ENCODE measurements around the gene KLF16. TPM values are rescaled to one million over a fixed set of nuclear protein-coding genes. Genes with fewer than 3 reads are reported as not detected.
"Not testable (repeated sequence)": the region's sequence is repeated elsewhere in the genome, so short reads cannot be mapped to it uniquely, and the experiment has no call there.

The KLF16 gene
- total RNA-seq, 2 experiments from 2014 or later, result 83.8 to 89.2 TPM

DNA sequence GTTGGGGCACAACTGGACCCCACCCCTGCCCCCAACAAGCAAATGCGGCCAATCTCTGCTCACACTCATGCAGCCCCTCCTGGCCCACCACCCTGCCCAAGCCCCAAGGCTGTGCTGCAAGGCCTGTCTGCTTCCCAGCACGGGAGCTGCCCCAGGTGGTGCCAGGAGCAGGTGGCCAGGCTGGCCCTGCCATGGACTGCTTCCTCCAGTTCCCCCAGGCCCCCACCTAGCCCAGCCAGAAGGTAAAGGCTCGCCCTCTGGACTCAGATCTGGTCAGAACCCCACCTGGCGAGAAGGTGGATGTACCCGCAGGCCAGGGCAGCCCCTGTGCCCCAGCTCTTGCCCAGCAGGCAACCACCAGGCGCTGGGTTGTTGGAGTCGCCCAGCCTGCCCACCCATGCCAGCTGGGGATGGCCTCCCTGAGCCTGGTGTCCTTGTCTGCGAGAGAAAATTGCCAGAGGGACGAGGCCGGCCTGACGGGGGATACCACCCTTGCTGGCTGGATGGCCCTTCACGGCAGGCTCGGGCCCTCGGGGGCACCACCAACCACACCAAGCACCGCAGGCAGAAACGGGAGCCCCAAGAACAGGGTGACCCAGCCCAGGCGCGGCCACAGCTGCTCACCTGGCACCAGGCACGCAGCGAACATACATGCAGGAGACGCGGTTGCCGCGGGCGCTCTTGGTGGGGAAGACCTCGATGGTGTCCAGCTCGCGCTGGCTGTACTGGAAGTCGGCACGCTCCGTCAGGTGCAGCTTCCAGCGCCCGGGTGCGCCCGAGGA lies 17.4 kb upstream of the KLF16 start:
- no peak for ATAC-seq (ENCODE audit: poor library complexity)
- Mint-ChIP-seq H3K27me3 (no peaks in the 10 kb centered on the region), H3K4me3 (peak overlapping the region; percentile 54), H3K9me3 (no peaks in the 10 kb centered on the region), H3K4me1 (ENCODE audit: low read depth) (peaks cover 42% of the 10 kb centered on the region), H3K27ac (peak overlapping the region; percentile 62), H3K36me3 (ENCODE audit: low read depth) (peaks cover 41% of the 10 kb centered on the region)
- peaks cover 54% of the 10 kb centered on the region for H3K4me1 ChIP-seq (ENCODE audit: insufficient read depth, low read length)
- TF ChIP-seq, protein P1, sequence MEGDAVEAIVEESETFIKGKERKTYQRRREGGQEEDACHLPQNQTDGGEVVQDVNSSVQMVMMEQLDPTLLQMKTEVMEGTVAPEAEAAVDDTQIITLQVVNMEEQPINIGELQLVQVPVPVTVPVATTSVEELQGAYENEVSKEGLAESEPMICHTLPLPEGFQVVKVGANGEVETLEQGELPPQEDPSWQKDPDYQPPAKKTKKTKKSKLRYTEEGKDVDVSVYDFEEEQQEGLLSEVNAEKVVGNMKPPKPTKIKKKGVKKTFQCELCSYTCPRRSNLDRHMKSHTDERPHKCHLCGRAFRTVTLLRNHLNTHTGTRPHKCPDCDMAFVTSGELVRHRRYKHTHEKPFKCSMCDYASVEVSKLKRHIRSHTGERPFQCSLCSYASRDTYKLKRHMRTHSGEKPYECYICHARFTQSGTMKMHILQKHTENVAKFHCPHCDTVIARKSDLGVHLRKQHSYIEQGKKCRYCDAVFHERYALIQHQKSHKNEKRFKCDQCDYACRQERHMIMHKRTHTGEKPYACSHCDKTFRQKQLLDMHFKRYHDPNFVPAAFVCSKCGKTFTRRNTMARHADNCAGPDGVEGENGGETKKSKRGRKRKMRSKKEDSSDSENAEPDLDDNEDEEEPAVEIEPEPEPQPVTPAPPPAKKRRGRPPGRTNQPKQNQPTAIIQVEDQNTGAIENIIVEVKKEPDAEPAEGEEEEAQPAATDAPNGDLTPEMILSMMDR (IDR thresholded peaks at IDR 0.05), result no peak
- intact Hi-C loops (cut with DNase I, micrococcal nuclease), result loop anchor here in 1 of 2 experiments (5.0 kb wide), 1 partner anchor 206 kb away; no protein-coding TSS in a partner anchor
- ChIA-PET POLR2A (no interaction called here), CTCF (no interaction called here)
- H3K9me3 ChIP-seq (ENCODE audit: control insufficient read depth in 1 of 2, insufficient read depth in 1 of 2, low read length in 2 of 2), result no peaks in the 10 kb centered on the region
- H3K4me3 ChIP-seq (ENCODE audit: low read length), result no peak overlapping the region
- H3K27me3 ChIP-seq (ENCODE audit: control insufficient read depth in 1 of 2, insufficient read depth in 2 of 2, low read length in 2 of 2), result no peaks in the 10 kb centered on the region
- DNase-seq, result peak in 1 of 14 experiments; percentile 29
- H3K27ac ChIP-seq (ENCODE audit: low read depth in 1 of 2, low read length in 2 of 2), result peak overlapping the region in 1 of 2 donors; percentile 59
- H3K36me3 ChIP-seq (ENCODE audit: insufficient read depth, low read length), result peaks cover 12% of the 10 kb centered on the region

GRCh38 chr19:1879982-1880381 lies 16.6 kb upstream of the KLF16 start:
- H3K9me3 ChIP-seq (ENCODE audit: control insufficient read depth in 1 of 2, insufficient read depth in 1 of 2, low read length in 2 of 2); DNase-seq; H3K4me3 ChIP-seq (ENCODE audit: low read length); H3K27me3 Mint-ChIP-seq; H3K9me3 Mint-ChIP-seq; ATAC-seq (ENCODE audit: poor library complexity); H3K27me3 ChIP-seq (ENCODE audit: control insufficient read depth in 1 of 2, insufficient read depth in 2 of 2, low read length in 2 of 2); CTCF ChIA-PET; POLR2A ChIA-PET: not testable (repeated sequence)
- H3K4me3 Mint-ChIP-seq, result peak overlapping the region; percentile 42
- peaks cover 12% of the 10 kb centered on the region for H3K36me3 ChIP-seq (ENCODE audit: insufficient read depth, low read length)
- peak overlapping the region; percentile 62 for H3K27ac Mint-ChIP-seq
- peaks cover 37% of the 10 kb centered on the region for H3K4me1 Mint-ChIP-seq (ENCODE audit: low read depth)
- peaks cover 51% of the 10 kb centered on the region for H3K4me1 ChIP-seq (ENCODE audit: insufficient read depth, low read length)
- peak overlapping the region in 1 of 2 donors; percentile 59 for H3K27ac ChIP-seq (ENCODE audit: low read depth in 1 of 2, low read length in 2 of 2)
- peaks cover 44% of the 10 kb centered on the region for H3K36me3 Mint-ChIP-seq (ENCODE audit: low read depth)
- intact Hi-C loops (cut with DNase I, micrococcal nuclease), result loop anchor here in 1 of 2 experiments (5.0 kb wide), 1 partner anchor 207 kb away; no protein-coding TSS in a partner anchor

DNA sequence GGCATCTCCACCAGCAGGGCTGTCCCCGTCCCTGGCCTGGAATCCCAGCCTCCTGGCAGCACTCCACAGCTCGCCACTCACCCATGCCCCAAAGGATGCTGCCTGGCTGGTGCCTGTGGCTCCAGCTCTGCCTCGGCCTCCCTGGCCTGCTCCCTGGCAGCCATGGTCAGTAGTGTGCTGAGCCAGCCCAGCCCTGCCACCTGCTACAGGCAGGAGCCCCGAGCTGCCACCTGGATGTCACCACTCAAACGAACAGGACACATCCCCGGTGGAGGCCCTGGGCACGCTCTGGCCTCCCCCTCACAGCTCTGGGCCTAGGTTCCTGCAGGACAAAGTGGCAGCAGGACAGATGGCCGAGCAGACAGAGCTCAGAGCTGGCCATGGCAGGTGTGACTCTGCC lies 15.2 kb upstream of the KLF16 start:
- ATAC-seq (ENCODE audit: poor library complexity); DNase-seq; H3K27ac ChIP-seq (ENCODE audit: low read depth in 1 of 2, low read length in 2 of 2); H3K27me3 Mint-ChIP-seq; H3K9me3 ChIP-seq (ENCODE audit: control insufficient read depth in 1 of 2, insufficient read depth in 1 of 2, low read length in 2 of 2); CTCF ChIA-PET; H3K4me3 ChIP-seq (ENCODE audit: low read length); H3K9me3 Mint-ChIP-seq; intact Hi-C loops (cut with DNase I, micrococcal nuclease); POLR2A ChIA-PET; H3K27me3 ChIP-seq (ENCODE audit: control insufficient read depth in 1 of 2, insufficient read depth in 2 of 2, low read length in 2 of 2); H3K27ac Mint-ChIP-seq: not testable (repeated sequence)
- H3K4me3 Mint-ChIP-seq, result peak overlapping the region; percentile 38
- peaks cover 38% of the 10 kb centered on the region for H3K4me1 Mint-ChIP-seq (ENCODE audit: low read depth)
- H3K36me3 Mint-ChIP-seq (ENCODE audit: low read depth), result peaks cover 43% of the 10 kb centered on the region
- peaks cover 14% of the 10 kb centered on the region for H3K36me3 ChIP-seq (ENCODE audit: insufficient read depth, low read length)
- peaks cover 50% of the 10 kb centered on the region for H3K4me1 ChIP-seq (ENCODE audit: insufficient read depth, low read length)

DNA sequence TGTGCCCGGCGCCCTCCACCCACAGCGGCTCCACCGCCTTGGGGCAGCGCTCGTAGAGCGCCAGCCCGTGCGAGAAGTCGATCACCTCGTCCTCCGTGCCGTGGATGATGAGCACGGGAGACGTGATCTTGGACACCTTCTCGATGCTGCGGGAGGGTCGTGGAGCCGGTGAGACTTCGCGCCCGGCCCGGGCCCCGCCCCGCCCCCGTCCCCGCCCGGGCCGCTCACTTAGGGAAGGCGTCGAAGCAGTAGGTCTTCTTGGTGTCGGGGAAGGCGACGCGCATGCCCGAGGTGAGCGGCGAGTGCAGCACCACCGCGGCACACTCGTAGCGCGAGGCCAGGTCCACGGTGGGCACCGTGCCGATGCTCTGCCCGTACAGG lies 13.9 kb upstream of the KLF16 start:
- H3K27ac Mint-ChIP-seq; DNase-seq; H3K4me3 Mint-ChIP-seq; H3K9me3 ChIP-seq (ENCODE audit: control insufficient read depth in 1 of 2, insufficient read depth in 1 of 2, low read length in 2 of 2); H3K9me3 Mint-ChIP-seq; ATAC-seq (ENCODE audit: poor library complexity); H3K4me3 ChIP-seq (ENCODE audit: low read length); H3K27me3 ChIP-seq (ENCODE audit: control insufficient read depth in 1 of 2, insufficient read depth in 2 of 2, low read length in 2 of 2); H3K27me3 Mint-ChIP-seq; intact Hi-C loops (cut with DNase I, micrococcal nuclease); H3K27ac ChIP-seq (ENCODE audit: low read depth in 1 of 2, low read length in 2 of 2): not testable (repeated sequence)
- CTCF ChIA-PET, result interaction anchor here (1.6 to 1.7 kb wide), 2 partner anchors 20 to 28 kb away, joined by 4 to 5 read pairs; no protein-coding TSS in a partner anchor
- peaks cover 27% of the 10 kb centered on the region for H3K36me3 ChIP-seq (ENCODE audit: insufficient read depth, low read length)
- H3K4me1 ChIP-seq (ENCODE audit: insufficient read depth, low read length), result peaks cover 50% of the 10 kb centered on the region
- H3K36me3 Mint-ChIP-seq (ENCODE audit: low read depth), result peaks cover 35% of the 10 kb centered on the region
- POLR2A ChIA-PET, result interaction anchor here (1.2 to 3.4 kb wide), 6 partner anchors 7 to 27 kb away, joined by 5 to 41 read pairs (median 8); partner anchors contain the start of gene ABHD17A
- H3K4me1 Mint-ChIP-seq (ENCODE audit: low read depth), result peaks cover 24% of the 10 kb centered on the region

DNA sequence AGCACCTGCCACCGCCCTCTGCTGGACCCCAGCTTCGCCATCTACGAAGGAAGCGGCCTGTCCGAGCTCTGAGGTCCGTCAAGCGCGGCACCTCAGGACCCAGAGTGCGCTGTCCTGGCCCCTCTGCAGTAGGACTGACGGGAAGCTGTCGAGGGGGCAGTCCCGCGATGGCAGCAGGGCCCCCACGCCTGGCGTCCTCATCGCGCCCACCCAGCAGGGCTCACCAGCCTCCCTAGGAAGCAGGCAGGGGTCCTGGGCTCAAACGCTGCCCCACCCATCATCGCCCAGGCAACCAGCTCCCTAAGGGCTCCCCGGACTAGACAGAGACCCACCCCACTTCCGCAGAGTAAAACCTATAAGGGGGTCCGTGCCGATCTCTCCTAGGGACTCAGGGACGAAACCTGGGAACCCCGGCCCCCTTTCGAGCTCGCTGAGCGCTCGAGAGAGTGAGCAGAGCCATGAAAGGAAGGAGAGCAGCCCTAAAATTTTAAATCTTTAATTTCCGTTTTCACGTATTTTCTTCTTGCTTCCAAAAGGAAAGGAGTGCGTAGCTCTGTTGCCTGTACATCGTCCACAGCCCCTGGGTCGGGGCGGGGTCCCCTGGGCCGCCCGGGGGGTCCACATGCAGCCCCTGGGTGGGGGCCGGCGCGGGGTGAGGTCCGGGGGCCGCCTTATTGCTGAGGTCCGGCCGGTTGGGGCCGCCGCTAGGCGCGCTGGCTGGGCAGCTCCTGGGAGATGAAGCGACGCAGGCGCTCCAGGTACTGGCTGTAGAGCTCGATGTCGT lies 13.3 kb upstream of the KLF16 start:
- intact Hi-C loops (cut with DNase I, micrococcal nuclease), result loop anchor here in 1 of 2 experiments (1.0 kb wide), 1 partner anchor 9 kb away; the partner anchor contains the start of gene ABHD17A
- not testable (repeated sequence) for H3K9me3 Mint-ChIP-seq; H3K27me3 ChIP-seq (ENCODE audit: control insufficient read depth in 1 of 2, insufficient read depth in 2 of 2, low read length in 2 of 2); H3K27me3 Mint-ChIP-seq; H3K9me3 ChIP-seq (ENCODE audit: control insufficient read depth in 1 of 2, insufficient read depth in 1 of 2, low read length in 2 of 2)
- Histone ChIP-seq H3K27ac (ENCODE audit: low read depth in 1 of 2, low read length in 2 of 2) (peak overlapping the region; percentile 90 to 93), H3K4me1 (ENCODE audit: insufficient read depth, low read length) (peaks cover 45% of the 10 kb centered on the region), H3K36me3 (ENCODE audit: insufficient read depth, low read length) (peaks cover 28% of the 10 kb centered on the region), H3K4me3 (ENCODE audit: low read length) (peak overlapping the region; percentile 98)
- DNase-seq (peak in 1 of 14 experiments; percentile 22), ATAC-seq (ENCODE audit: poor library complexity) (peak; percentile 5)
- peak overlapping the region; percentile 91 for H3K27ac Mint-ChIP-seq
- peak overlapping the region; percentile 91 for H3K4me3 Mint-ChIP-seq
- ChIA-PET CTCF (interaction anchor here (1.6 to 2.7 kb wide), 3 partner anchors 12 to 27 kb away, joined by 4 to 23 read pairs (median 5); no protein-coding TSS in a partner anchor), POLR2A (interaction anchor here (0.7 to 3.4 kb wide), 13 partner anchors 8 to 175 kb away, joined by 3 to 41 read pairs (median 6); partner anchors contain the start of gene ABHD17A)
- peaks cover 31% of the 10 kb centered on the region for H3K36me3 Mint-ChIP-seq (ENCODE audit: low read depth)
- H3K4me1 Mint-ChIP-seq (ENCODE audit: low read depth), result peaks cover 20% of the 10 kb centered on the region
